HG03064 (cell line): ENCODE results near the gene QSOX1.

Experiments used
- ATAC-seq: cut with Tn5 transposase; IDR thresholded peaks from one replicate; pipeline ENCODE4 v1.9.1; 2021; ENCODE audit warnings: low read depth; ENCODE audit not compliant: unreplicated experiment

QSOX1 gene

DNA sequence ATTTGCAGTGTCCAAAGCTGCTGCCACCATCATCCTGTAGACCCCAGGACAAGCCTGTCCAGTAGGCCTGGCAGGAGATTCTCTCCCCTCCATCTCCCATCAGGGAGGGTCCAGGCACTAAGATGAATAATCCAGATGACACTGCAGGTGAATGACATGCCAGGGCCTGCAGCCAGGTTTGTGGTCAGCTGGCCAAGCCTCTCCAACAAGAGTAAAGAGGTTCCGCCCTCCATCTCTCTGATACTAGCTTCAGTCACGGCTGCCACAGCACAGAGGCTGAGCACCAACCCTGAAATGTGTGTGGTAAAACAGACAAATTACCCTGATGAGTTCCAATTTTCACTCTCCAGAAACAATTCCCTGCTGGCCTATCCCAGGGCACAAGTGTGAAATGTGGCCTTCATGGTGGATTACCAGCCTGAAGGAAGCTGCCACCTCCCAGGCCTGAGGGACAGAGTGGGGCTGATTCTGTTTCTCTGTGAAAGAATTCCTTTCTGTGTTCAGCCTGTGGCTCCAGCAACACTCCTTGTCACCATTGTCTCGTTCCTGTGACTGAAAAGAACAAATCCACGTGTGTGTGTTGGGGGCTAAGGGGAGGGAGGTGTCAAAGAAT is 55.4 kb downstream of the QSOX1 start:
- ATAC-seq = no peak

- ATAC-seq = no peak
Observed at GRCh38 chr1:180211156-180211859, 56.6 kb downstream of the QSOX1 start.

GRCh38 chr1:180211860-180212229 is 57.2 kb downstream of the QSOX1 start:
- ATAC-seq = no peak

DNA sequence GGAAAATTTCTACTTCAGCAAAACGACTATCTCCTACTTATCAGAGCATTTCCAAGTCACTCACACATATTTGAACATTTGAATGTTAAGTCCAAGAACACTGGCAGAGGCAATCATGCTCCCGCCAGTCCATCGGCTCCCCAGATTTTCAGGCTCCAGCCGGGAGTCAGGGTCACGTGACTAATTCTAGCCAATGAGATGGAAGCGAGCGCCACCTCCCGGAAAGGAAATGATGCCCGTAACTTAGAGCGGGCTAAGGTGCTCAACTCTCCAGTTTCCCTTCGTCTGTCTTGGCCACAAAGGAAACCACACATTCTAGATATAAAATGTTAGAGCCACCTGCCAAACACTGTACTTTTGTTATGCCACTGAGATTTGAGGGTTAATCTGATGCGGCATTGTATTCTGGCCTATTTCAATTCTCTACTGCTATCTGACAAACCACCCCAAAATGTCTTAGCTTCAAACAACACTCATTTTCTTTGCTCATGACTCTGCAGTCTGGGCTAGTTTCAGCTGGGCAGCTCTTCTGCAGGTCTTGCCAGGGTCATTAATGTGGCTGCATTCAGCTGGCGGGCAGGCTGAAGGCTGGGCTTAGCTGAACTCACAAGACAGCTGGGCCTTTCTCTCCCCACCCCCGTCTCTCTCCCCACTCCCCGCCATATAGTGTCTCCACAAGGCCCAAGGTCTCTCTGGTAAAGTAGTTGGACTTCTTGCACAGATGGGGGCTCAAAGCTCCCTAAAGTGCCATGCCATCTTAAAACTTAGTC is 58.9 kb downstream of the QSOX1 start:
- ATAC-seq = no peak

GRCh38 chr1:180215856-180216625 is 61.4 kb downstream of the QSOX1 start:
- ATAC-seq = no peak

DNA sequence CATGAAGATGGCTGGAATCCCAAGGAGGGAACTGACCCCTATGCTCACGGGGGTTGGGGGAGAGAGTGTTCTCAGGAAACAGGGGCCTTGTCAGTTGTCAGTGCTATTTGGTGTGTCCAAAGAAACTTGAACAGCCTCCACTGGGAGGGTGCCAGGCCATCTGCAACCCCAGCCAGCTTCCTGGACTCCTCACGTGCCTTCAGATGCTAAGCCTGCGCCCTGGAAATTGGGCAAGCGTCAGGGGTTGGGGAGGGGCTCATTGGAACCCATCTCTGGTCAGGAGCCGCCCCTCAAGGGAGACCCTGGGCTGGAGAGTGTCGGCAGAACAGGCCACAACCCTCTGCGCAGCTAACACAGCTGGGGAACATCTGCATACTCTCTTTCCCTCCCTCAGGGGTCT is 62.3 kb downstream of the QSOX1 start:
- ATAC-seq = no peak

- no peak for ATAC-seq
Observed at GRCh38 chr1:180218806-180219765, 64.4 kb downstream of the QSOX1 start.

DNA sequence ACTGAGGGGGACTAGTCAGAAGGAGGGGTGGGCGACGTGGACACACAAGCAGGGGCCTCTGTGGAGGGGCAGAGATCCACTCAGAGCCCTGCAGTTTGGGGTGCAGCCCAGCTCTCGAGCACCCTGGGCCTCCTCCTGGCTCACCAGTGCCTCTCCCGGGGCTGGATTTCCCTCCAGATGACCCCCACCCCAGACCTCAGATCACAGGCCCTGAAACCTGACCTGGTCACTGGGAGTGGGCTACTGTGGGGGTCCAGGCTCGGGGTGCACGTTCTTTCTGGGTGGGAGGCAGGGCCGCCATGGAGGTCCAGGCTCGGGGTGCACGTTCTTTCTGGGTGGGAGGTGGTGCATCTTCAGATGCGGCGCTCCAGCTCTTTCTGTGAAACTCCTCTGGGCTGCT is 65.1 kb downstream of the QSOX1 start:
- ATAC-seq = no peak

DNA sequence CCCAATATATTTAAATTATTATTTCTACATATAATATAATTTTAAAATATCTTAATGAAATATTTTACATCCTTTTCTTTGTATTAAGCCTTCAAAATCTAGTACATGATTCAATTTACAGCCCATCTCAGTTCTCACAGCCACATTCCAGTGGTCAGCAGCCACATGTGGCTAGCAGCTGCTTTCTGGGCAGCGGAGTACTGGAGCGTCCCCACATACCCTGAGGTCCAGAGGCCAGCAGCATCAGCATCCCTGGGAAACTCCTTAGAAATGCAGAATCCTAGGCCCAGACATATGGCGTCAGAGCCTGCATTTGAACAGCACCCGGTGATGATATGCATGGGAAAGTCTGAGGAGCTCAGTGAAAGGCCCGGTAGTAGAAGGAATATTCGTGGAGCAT is 66.8 kb downstream of the QSOX1 start:
- no peak for ATAC-seq

DNA sequence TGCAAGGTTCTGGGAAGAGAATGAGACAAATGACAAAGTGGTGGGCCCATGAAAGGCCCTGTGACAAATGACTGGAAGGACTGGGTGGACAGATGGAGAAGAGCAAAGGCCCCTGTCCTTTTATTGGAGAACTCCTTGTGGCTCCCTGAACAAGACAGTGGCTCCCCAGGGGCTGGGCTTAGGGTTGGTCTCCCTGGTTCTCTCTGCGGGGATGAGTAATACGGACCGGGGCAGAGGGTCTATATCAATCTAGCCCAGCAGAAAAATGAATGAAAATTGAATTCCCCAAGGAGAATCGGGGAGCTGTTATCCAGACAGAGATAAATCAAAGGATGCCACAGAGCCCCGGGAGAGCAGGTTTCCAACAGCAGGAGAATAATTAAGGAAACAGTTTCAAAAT is 70.2 kb downstream of the QSOX1 start:
- no peak for ATAC-seq

- no peak for ATAC-seq
Observed at GRCh38 chr1:180225403-180225802, 70.7 kb downstream of the QSOX1 start.

DNA sequence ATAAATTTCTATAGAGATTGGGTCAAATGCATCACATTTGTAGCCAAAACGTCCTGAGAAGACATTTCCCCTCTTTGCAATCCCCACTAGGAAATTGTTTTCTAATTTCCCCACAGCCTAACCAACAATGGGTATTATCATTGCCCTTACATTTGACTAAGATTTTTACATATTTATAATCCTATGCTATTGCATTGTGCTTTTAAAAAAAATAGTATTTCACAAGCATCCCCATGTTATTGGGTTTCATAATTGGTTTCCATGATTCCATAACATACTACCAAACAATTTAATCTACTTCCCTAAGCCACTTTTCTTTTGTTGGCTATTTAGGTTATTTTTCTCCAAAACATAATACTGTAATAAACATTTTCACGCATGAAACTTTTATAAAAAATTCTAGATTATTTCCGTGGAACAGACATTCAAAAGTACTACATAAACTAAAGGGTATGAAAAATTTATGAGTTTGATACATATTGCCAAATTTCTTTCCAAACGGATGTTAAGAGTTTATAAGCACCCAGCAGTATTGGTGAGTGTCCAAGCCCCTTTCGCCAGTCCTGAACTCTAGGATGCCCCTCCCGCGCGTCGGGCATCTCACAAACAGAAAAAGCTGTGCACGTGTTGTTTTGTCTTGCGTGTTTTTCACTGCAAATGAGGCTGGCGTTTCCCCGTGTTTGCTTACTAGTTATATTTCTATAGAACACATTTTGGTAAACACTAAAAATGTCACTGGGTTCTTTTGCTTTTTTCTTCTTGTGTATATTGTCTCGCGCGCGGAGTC is 73.4 kb downstream of the QSOX1 start:
- no peak for ATAC-seq

GRCh38 chr1:180228648-180229482 is 74.2 kb downstream of the QSOX1 start:
- ATAC-seq = no peak

DNA sequence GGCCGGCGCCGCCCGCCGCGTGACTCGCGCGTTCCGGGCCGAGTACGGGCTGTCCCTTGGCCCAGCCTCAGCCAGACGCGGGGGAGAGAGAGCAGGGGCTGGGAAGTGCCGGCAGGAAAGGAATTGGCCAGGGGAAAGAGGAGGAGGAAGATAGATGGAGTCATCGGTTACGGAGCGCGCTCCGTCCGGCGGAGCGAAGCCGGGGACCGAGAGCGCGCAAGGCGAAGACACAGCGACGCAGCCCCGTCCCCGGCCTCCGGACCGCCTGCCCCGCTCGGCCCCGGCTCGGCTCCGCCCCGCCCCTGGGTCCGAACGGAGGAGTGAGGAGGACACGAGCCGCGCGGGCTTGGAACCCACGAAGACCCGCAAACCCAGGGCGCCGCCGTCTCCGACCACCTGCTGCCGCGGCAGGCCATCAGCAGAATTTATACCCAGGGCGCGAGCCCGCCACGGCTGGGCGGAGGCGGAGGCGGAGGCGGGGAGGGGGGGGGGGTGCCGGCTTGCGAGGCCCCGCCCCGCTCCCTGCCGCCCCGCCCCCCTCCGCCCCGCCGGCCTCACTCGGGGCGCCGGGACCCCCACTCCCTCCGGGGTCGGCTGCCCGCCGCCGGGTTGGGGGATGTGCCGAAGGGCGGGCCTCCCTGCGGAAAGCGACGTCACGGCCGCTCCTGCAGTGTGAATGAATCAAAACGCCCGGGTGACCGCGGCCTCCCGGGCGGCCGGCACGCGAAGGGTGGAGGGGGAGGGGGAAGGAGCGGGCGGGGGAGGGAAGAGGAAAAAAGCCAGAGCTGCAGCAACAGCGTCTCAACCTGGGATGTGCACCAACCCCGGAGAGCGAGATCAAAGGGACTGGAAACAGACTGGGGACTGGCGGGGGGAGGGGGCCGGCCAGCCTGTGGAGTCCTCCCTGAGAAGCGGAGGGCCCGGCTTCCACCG is 75.1 kb downstream of the QSOX1 start, which contains the start of gene LHX4:
LHX4 (plus strand) TSS at position 782 of the 933 bp plus-strand sequence. CDS start 266 bp downstream, outside the sequence.
- no peak for ATAC-seq

GRCh38 chr1:180230416-180230790 is 75.7 kb downstream of the QSOX1 start:
- no peak for ATAC-seq

DNA sequence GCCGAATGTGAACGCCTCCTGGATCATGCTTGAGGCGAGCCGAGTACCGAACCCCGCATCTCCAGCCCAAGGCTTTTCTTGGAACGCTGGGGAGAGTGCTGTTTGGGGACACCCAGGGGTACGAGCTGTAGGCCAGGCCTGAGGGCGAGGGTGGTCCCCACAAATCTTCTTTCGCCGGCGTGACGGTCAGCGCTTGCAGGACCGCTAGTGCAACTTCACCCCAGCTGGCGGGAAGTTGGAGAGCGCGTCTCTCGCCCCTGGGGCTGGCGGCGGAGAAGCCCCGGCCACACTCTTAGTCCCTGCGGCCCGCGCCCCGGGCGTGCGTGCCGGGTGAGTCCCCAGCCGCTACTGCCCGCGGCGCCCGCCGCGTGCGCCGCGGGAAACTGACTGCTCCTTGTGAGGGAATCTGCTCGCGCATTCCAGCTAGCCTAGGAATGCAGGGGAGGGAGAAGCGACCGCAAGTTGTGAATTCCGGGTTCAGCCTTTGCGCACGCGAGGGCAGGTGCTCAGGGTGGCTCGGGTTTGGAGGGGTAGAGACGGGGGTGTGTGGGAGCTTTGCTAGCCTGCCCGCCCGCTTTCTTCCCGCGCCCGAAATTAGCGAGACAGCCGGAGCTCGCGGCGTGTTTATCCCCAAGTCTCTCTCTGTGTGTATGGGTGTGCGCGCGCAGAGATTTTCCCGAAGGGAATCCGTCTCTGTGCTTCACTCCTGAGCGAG is 76.3 kb downstream of the QSOX1 start:
- ATAC-seq = no peak
